HepG2 (cell line): ENCODE results near the gene FUT3. TPM values are rescaled to one million over a fixed set of nuclear protein-coding genes. Genes with fewer than 3 reads are reported as not detected.
A peak's percentile ranks its signal among the peaks of the same experiment; 100 is the strongest.

Source experiments
- BCL3 ChIP-seq: sonication (generic); formaldehyde crosslinking; IDR thresholded peaks from 2 replicates; pipeline ENCODE4 v1.5.1; 2020; ENCODE audit warnings: mild to moderate bottlenecking, missing genetic modification reagents, moderate library complexity
- FOSL1 ChIP-seq: sonication (generic); formaldehyde crosslinking; IDR thresholded peaks from 2 replicates; pipeline ENCODE4 v1.9.0; 2021; ENCODE audit warnings: missing genetic modification reagents, borderline replicate concordance
- FOXK1 ChIP-seq: sonication (generic); formaldehyde crosslinking; IDR thresholded peaks from 2 replicates; pipeline ENCODE4 v1.4.0; 2020; ENCODE audit warnings: low read depth, missing genetic modification reagents, borderline replicate concordance
- GMEB1 ChIP-seq: sonication (generic); formaldehyde crosslinking; IDR thresholded peaks from 2 replicates; pipeline ENCODE4 v1.5.1; 2020; ENCODE audit warnings: missing genetic modification reagents, mild to moderate bottlenecking, borderline replicate concordance
- GTF3A ChIP-seq: sonication (generic); formaldehyde crosslinking; conservative IDR thresholded peaks from 2 replicates; pipeline ENCODE4 v1.4.0; 2020; ENCODE audit warnings: mild to moderate bottlenecking, missing genetic modification reagents
- HNRNPUL1 ChIP-seq: fragments of 200-400 bp; formaldehyde crosslinking; IDR thresholded peaks from 2 replicates; pipeline ENCODE4 v1.6.1; 2017; ENCODE audit warnings: low read depth, mild to moderate bottlenecking, low read length, moderate library complexity
- KDM1A ChIP-seq: IDR thresholded peaks from 2 replicates; pipeline ENCODE4 v1.6.1; 2016; ENCODE audit warnings: missing compliant biosample characterization
- PHF21A ChIP-seq: sonication (generic); formaldehyde crosslinking; IDR thresholded peaks from 2 replicates; pipeline ENCODE4 v1.5.0; 2020; ENCODE audit warnings: mild to moderate bottlenecking, missing genetic modification reagents
- RFXANK ChIP-seq: IDR thresholded peaks from 2 replicates; pipeline ENCODE4 v1.6.1; 2016
- TFDP1 ChIP-seq: IDR thresholded peaks from 2 replicates; pipeline ENCODE4 v1.6.1; 2016; ENCODE audit warnings: missing compliant biosample characterization, missing genetic modification reagents, borderline replicate concordance
- U2AF1 ChIP-seq: fragments of 200-400 bp; formaldehyde crosslinking; optimal IDR thresholded peaks from 2 replicates; pipeline ENCODE3; 2017; ENCODE audit warnings: mild to moderate bottlenecking, low read depth, low read length
- ZNF12 ChIP-seq: sonication (generic); formaldehyde crosslinking; IDR thresholded peaks from 2 replicates; pipeline ENCODE4 v1.5.0; 2020; ENCODE audit warnings: missing genetic modification reagents
- ZNF569 ChIP-seq: sonication (generic); formaldehyde crosslinking; IDR thresholded peaks from 2 replicates; pipeline ENCODE4 v1.5.0; 2020; ENCODE audit warnings: mild to moderate bottlenecking, missing genetic modification reagents, moderate library complexity, borderline replicate concordance
- polyA plus RNA-seq, 8 experiments: library from polyadenylated mRNA; depleted of rRNA in 3 of 8; stranded (reverse) in 7 of 8; unstranded in 1 of 8; fragments of >200 nt; fragmentation: Illumina TruSeq in 4 of 8; extraction: Trizol in 4 of 8; gene quantifications; 2 replicates each; pipeline versions ENCODE4 v1.2.1 to v1.2.3, GENCODE V29; 2011 to 2016; ENCODE audit warnings: low read depth in 4 of 8, missing spikeins in 1 of 8, mixed read lengths in 1 of 8; ENCODE audit not compliant: insufficient read depth in 1 of 8
- total RNA-seq, 5 experiments: library from RNA; depleted of rRNA; stranded (reverse); fragments of >200 nt; fragmentation: Illumina TruSeq; extraction: Trizol; gene quantifications; 2 replicates each; pipeline ENCODE4 v1.2.3, GENCODE V29; 2016; ENCODE audit warnings: low read depth in 1 of 5
- TF ChIP-seq, protein P1 (sequence below): IDR thresholded peaks from 2 replicates; pipeline ENCODE4 v1.6.1; 2016; ENCODE audit warnings: missing biosample characterization, missing genetic modification reagents, low read depth

The FUT3 gene
- total and polyA plus RNA-seq, 2 of the 13 experiments (the other 11 are each of a cell fraction or from before 2014, with no cell fraction given): 0.53 to 1.1 TPM

DNA sequence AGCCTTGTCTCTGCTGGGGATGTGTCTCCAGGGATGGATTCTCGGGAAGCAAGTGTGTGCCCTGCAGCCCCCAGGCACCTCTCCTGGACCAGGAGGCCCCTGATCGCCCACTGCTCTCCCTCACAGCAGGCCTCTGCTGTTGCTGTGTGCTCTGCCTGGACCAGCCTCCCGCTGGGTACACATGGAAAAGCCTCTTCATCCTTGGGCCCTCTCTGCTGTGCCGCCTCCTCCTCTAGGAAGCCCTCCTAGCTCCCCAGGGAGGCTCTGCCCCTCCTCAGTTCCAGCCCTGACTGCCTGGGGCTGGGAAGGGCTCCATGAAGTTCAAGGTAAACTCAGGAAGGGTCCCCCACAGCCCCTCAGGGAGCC lies 40.3 kb upstream of the FUT3 start (continued):
- TF ChIP-seq FOSL1 (no peak), HNRNPUL1 (no peak), PHF21A (CRISPR knock-in tag) (0 out of 2 replicates have a peak, but pooled peaks have one; percentile 33), ZNF12 (CRISPR knock-in tag) (no peak), KDM1A (CRISPR knock-in tag) (no peak), FOXK1 (no peak), RFXANK (no peak), GMEB1 (no peak), U2AF1 (no peak), TFDP1 (CRISPR knock-in tag) (no peak), ZNF569 (CRISPR knock-in tag) (no peak), GTF3A (CRISPR knock-in tag) (no peak), BCL3 (CRISPR knock-in tag) (no peak)
- TF ChIP-seq, protein P1, sequence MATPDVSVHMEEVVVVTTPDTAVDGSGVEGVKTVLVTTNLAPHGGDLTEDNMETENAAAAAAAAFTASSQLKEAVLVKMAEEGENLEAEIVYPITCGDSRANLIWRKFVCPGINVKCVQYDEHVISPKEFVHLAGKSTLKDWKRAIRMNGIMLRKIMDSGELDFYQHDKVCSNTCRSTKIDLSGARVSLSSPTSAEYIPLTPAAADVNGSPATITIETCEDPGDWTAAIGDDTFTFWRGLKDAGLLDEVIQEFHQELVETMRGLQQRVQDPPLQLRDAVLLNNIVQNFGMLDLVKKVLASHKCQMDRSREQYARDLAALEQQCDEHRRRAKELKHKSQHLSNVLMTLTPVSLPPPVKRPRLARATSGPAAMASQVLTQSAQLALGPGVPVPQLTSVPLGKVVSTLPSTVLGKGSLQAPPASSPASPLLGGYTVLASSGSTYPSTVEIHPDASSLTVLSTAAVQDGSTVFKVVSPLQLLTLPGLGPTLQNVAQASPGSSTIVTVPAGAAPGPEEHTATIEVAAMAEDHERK (CRISPR knock-in tag): no peak
